HG03060 (cell line): ENCODE measurements around the gene ROGDI.
A peak's percentile ranks its signal among the peaks of the same experiment; 100 is the strongest.

Experiments
- ATAC-seq: cut with Tn5 transposase; IDR thresholded peaks from one replicate; pipeline ENCODE4 v1.9.1; 2021; ENCODE audit warnings: low read depth, moderate number of reproducible peaks; ENCODE audit not compliant: unreplicated experiment

Gene ROGDI

GRCh38 chr16:4801962-4802658 lies at the start of gene ROGDI:
Gene ROGDI (minus strand): TSS chr16:4802633. CDS start chr16:4802571, 62 bp downstream.
- ATAC-seq: peak; percentile 14

- ATAC-seq: no peak
Observed at GRCh38 chr16:4850211-4850610, 47.8 kb upstream of the ROGDI start.

GRCh38 chr16:4847774-4848587 lies 45.5 kb upstream of the ROGDI start:
- ATAC-seq: peak; percentile 7

GRCh38 chr16:4846901-4847773 lies 44.7 kb upstream of the ROGDI start, which contains the start of the genes GLYR1 and UBN1:
Gene GLYR1 (minus strand): TSS chr16:4847288. CDS start chr16:4847265, 23 bp downstream.
Gene UBN1 (plus strand): TSS chr16:4847481. CDS start chr16:4852918, 5,437 bp downstream.
- ATAC-seq: peak; percentile 66

- peak; percentile 11 for ATAC-seq
Observed at GRCh38 chr16:4846503-4846900, 44.1 kb upstream of the ROGDI start.

- ATAC-seq: no peak
Observed at GRCh38 chr16:4840984-4841383, 38.6 kb upstream of the ROGDI start.

GRCh38 chr16:4839942-4840341 lies 37.5 kb upstream of the ROGDI start:
- ATAC-seq: no peak

- ATAC-seq: no peak
Observed at GRCh38 chr16:4837733-4838501, 35.5 kb upstream of the ROGDI start.

GRCh38 chr16:4836727-4837126 lies 34.3 kb upstream of the ROGDI start:
- ATAC-seq: no peak

- no peak for ATAC-seq
Observed at GRCh38 chr16:4833584-4833983, 31.2 kb upstream of the ROGDI start.

- ATAC-seq: no peak
Observed at GRCh38 chr16:4832698-4833343, 30.4 kb upstream of the ROGDI start.

- ATAC-seq: no peak
Observed at GRCh38 chr16:4831616-4832015, 29.2 kb upstream of the ROGDI start.

- ATAC-seq: no peak
Observed at GRCh38 chr16:4830408-4830807, 28.0 kb upstream of the ROGDI start.

GRCh38 chr16:4828567-4829321 lies 26.3 kb upstream of the ROGDI start:
- no peak for ATAC-seq

GRCh38 chr16:4826980-4827379 lies 24.5 kb upstream of the ROGDI start:
- no peak for ATAC-seq

GRCh38 chr16:4826526-4826925 lies 24.1 kb upstream of the ROGDI start:
- no peak for ATAC-seq

GRCh38 chr16:4825196-4825595 lies 22.8 kb upstream of the ROGDI start:
- no peak for ATAC-seq

- no peak for ATAC-seq
Observed at GRCh38 chr16:4820652-4821051, 18.2 kb upstream of the ROGDI start.
